ENCODE measurements around the gene PEX14.

The PEX14 gene

GRCh38 chr1:10670190-10670589 is 195.4 kb downstream of the PEX14 start:
- H3K4me3 ChIP-seq (ENCODE audit: control insufficient read depth, low read depth, low read length), result no peak overlapping the region
- no peak for DNase-seq (ENCODE audit: low read depth)
- TF ChIP-seq CTCF (IDR thresholded peaks at IDR 0.05; ENCODE audit: control insufficient read depth, insufficient read depth, low read depth, low read length, missing control alignments), result no peak

- H3K4me3 ChIP-seq (ENCODE audit: control insufficient read depth, low read depth, low read length), result no peak overlapping the region
- DNase-seq (ENCODE audit: low read depth), result no peak
- no peak for TF ChIP-seq CTCF (IDR thresholded peaks at IDR 0.05; ENCODE audit: control insufficient read depth, insufficient read depth, low read depth, low read length, missing control alignments)
These were observed 196.3 kb downstream of the PEX14 start for GRCh38 chr1:10671090-10671489.

- H3K4me3 ChIP-seq (ENCODE audit: control insufficient read depth, low read depth, low read length), result no peak overlapping the region
- no peak for TF ChIP-seq CTCF (IDR thresholded peaks at IDR 0.05; ENCODE audit: control insufficient read depth, insufficient read depth, low read depth, low read length, missing control alignments)
- DNase-seq (ENCODE audit: low read depth), result no peak
These were observed 197.0 kb downstream of the PEX14 start for GRCh38 chr1:10671622-10672342.

- no peak overlapping the region for H3K4me3 ChIP-seq (ENCODE audit: control insufficient read depth, low read depth, low read length)
- no peak for DNase-seq (ENCODE audit: low read depth)
- no peak for TF ChIP-seq CTCF (IDR thresholded peaks at IDR 0.05; ENCODE audit: control insufficient read depth, insufficient read depth, low read depth, low read length, missing control alignments)
These were observed 197.7 kb downstream of the PEX14 start for GRCh38 chr1:10672343-10673050.

GRCh38 chr1:10673109-10673711 is 198.5 kb downstream of the PEX14 start:
- no peak for DNase-seq (ENCODE audit: low read depth)
- H3K4me3 ChIP-seq (ENCODE audit: control insufficient read depth, low read depth, low read length), result no peak overlapping the region
- TF ChIP-seq CTCF (IDR thresholded peaks at IDR 0.05; ENCODE audit: control insufficient read depth, insufficient read depth, low read depth, low read length, missing control alignments), result no peak

GRCh38 chr1:10674222-10674621 is 199.5 kb downstream of the PEX14 start:
- TF ChIP-seq CTCF (IDR thresholded peaks at IDR 0.05; ENCODE audit: control insufficient read depth, insufficient read depth, low read depth, low read length, missing control alignments), result no peak
- DNase-seq (ENCODE audit: low read depth), result no peak
- H3K4me3 ChIP-seq (ENCODE audit: control insufficient read depth, low read depth, low read length), result no peak overlapping the region

All from AG09309 (cell line).